GM12865 (cell line): ENCODE data around the gene MDK.

Experiments used
- DNase-seq: peaks from one replicate; pipeline ENCODE4 v3.0.0; 2010; ENCODE audit warnings: low read depth
- H3K4me3 ChIP-seq: 2 replicates; pipeline ENCODE4 v1.5.1; 2011; ENCODE audit warnings: mild to moderate bottlenecking, low read depth, low read length, control low read depth
- CTCF ChIP-seq: IDR thresholded peaks from 2 replicates; pipeline ENCODE4 v1.5.1; 2011; ENCODE audit warnings: low read length, control low read depth, low read depth, inconsistent platforms; ENCODE audit not compliant: insufficient read depth; ENCODE audit errors: missing control alignments

MDK gene

DNA sequence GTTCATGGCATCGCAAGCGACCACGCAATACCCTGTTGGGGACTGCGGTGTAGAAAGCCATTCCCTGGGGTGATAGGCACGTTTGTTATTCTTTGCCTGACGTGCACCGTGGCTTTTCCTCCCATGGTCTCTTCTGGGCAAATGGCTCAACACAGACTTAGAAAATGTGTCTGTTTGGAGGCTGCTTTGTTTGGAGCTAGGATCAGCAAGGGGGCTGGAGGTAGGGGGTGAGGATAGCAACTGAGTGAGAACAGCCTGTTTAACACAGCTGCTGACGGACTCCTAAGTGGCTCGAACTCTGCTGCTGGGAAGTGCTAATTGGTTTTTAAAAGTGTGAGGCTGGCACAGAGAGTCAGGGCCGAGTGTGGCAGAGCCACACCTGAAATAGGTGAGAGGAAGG is 26.2 kb downstream of the MDK start:
- no peak for TF ChIP-seq CTCF
- H3K4me3 ChIP-seq: no peak overlapping the region
- no peak for DNase-seq

DNA sequence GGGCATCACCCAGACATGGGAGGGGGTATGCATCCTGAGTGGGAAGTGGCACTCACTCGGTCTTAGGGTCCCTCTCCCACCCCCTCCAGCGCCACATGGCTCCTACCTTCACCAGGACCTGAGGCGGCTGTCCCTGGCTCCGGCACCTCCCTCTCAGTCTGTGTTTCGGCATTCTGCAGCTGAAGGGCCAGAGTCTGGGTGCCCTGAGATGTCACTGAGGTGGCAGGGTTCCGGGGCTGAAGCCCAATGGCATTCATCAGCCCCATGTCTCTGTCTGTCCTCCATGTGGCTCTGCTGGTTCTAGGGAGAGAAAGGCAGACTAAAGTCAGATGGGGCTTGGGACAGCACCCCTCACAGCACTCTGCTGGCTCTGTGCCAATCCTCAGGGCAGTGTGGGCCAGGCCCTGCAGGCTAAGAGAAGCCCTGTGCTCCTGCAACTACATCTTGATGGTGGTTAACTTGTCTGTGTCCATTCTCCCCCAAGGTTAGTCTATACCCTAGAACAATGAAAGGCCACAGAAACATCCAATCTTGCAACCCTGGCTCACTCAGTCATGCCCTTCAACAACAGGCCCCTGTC is 27.0 kb downstream of the MDK start:
- TF ChIP-seq CTCF: no peak
- no peak for DNase-seq
- H3K4me3 ChIP-seq: no peak overlapping the region

DNA sequence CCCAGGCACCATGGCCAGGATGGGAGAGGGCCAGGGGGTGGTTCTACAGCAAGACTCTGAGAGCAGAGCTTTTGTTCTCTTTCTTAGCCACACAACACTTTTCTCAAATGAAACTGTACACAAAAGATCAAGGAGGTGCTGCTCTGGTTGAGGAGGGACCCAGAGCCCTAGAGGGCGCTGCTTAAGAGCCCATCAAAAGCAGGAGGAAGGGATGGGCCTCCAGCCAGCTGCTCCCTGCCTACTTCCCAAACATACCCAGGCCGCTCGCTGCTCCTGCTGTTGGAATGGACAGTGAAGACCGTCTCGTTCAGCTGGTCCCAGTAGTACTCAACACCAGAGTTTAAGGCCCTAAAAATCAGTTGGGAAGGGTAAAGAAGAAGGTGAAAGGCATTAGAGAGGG is 28.6 kb downstream of the MDK start:
- no peak for TF ChIP-seq CTCF
- H3K4me3 ChIP-seq: no peak overlapping the region

DNA sequence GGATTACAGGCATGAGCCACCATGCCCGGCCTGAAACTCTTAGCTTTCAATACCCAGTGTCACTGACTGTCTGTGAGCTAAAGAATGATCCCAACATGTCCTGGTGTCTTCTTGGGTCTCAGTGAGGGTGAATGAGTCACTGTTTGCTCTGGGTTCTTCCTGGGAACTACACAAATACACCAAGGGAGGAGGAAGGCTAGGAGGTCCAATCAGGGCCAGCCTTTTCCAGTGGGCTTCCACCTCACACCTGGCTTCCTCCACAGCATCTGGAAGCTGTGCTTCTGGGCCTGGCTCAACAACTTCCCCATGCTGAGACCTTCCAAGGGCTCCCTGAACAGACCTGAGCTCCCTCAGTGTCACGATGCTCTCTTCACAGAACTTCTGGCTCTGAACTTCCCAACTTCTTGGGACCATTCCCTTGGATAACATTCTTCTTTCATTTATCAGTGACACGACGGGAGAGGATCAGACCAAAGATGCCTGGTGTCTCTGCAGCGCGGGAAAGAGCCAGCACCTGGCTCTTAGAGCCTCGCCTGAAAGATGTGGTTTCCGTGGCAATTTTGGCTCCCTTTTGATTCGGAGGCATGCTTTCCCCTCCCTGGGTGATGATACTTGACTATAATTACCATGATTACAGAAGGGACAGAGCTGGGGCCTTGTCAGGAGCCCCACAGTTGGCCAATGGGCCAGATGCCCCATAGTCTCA is 32.4 kb downstream of the MDK start:
- DNase-seq: no peak
- no peak for TF ChIP-seq CTCF
- H3K4me3 ChIP-seq: no peak overlapping the region

More for the DNA sequence above, 28.6 kb downstream of the MDK start:
- no peak for DNase-seq

- H3K4me3 ChIP-seq: no peak overlapping the region
- DNase-seq: no peak
- no peak for TF ChIP-seq CTCF
Observed at GRCh38 chr11:46414466-46414796, 33.0 kb downstream of the MDK start.

- no peak for TF ChIP-seq CTCF
Observed at GRCh38 chr11:46414879-46415278, 33.4 kb downstream of the MDK start.

DNA sequence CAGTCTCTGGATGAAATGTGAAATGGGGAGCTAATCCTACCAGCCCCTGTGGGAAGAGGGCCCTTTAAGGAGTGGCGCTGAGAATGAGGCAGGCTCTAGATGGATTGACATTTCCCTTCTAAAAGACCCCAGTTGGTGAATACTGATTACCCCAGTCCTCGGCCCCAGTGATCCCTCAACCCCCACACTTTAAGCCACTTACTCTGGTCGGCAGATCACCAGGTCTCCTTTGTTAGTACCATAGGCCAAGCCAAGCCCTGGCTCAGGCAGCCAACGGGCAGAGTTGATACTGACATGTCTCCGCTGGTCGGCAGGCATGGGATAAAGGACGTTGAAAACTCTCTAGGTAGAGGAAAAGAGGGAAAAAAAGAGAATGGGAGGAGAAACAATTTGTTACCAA is 36.2 kb downstream of the MDK start:
- no peak overlapping the region for H3K4me3 ChIP-seq
- DNase-seq: no peak
- TF ChIP-seq CTCF: no peak

More at GRCh38 chr11:46414879-46415278, 33.4 kb downstream of the MDK start:
- no peak overlapping the region for H3K4me3 ChIP-seq
- DNase-seq: no peak
